ENCODE results near the gene TPST2. TPM values are rescaled to one million over a fixed set of nuclear protein-coding genes. Genes with fewer than 3 reads are reported as not detected.

TPST2 gene
- total and polyA plus RNA-seq, 2 of the 4 experiments (the other 2 are of a cell fraction), result 42.5 to 63.6 TPM

DNA sequence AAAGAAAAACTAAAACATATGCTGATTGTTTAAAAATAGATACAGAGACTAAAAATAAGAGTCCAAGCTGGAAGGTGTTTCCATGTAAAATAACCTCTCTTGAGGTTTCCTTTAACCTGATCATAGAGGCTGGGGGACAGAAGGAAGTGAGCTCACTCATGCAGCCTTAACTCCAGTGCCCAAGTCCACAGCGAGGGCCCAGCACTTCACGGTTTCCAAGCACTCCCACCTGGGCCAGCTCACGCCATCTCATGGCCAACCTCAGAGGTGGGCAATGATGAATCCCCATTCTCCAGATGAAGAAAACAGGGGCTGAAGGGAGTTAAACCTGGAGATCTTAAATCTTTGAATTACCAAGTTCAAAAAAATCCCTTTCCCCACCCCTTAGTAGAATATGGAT lies 62.8 kb downstream of the TPST2 start:
- Histone ChIP-seq H2AFZ (replicated peaks; ENCODE audit: low read length, poor library complexity) (no peak overlapping the region), H3K4ac (ENCODE audit: low read depth, low read length) (no peak overlapping the region), H3K4me1 (ENCODE audit: control insufficient read depth, insufficient read depth, low read length) (no peaks in the 10 kb centered on the region), H3K56ac (ENCODE audit: extremely low read depth, insufficient read depth, low read length) (no peak overlapping the region), H2BK15ac (ENCODE audit: low read depth, low read length) (no peak overlapping the region), H3K4me3 (ENCODE audit: insufficient read depth, low read depth, low read length) (no peak overlapping the region), H3K79me1 (ENCODE audit: low read depth in 1 of 2, low read length in 2 of 2) (peaks cover 0 to 11% of the 10 kb centered on the region in 2 experiments; a peak in 2 of 4 replicates), H2AK5ac (ENCODE audit: low read depth, low read length) (no peak overlapping the region), H3K9me3 (ENCODE audit: control insufficient read depth, insufficient read depth, low read length) (no peaks in the 10 kb centered on the region), H3K9ac (ENCODE audit: low read depth, low read length) (no peak overlapping the region), H3K27me3 (ENCODE audit: control insufficient read depth, insufficient read depth, low read length) (no peaks in the 10 kb centered on the region), H3K27ac (ENCODE audit: insufficient read depth, low read length) (no peak overlapping the region), H2BK120ac (ENCODE audit: low read depth, low read length) (no peak overlapping the region), H4K20me1 (ENCODE audit: insufficient read depth, low read length) (no peaks in the 10 kb centered on the region), H2AK9ac (replicated peaks; ENCODE audit: low read depth, low read length, poor library complexity) (no peak overlapping the region), H4K5ac (ENCODE audit: low read depth, low read length) (no peak overlapping the region), H2BK5ac (ENCODE audit: low read depth, low read length, poor library complexity, severe bottlenecking) (no peak overlapping the region), H3K9me1 (ENCODE audit: insufficient read depth, low read length) (peaks cover 3% of the 10 kb centered on the region; the same call in 1 of the 2 replicates), H3K18ac (ENCODE audit: low read depth, low read length) (no peak overlapping the region), H3K4me2 (ENCODE audit: low read depth, low read length) (no peak overlapping the region), H3K36me3 (ENCODE audit: control insufficient read depth, insufficient read depth, low read length) (peaks cover 21% of the 10 kb centered on the region), H2BK20ac (ENCODE audit: low read depth, low read length) (no peak overlapping the region), H4K8ac (ENCODE audit: low read depth in 2 of 2, low read length in 2 of 2) (no peak overlapping the region), H4K91ac (ENCODE audit: insufficient read depth, low read depth, low read length) (no peak overlapping the region), H3K14ac (replicated peaks; ENCODE audit: low read depth, low read length) (no peak overlapping the region), H3K23ac (ENCODE audit: low read depth, low read length) (no peak overlapping the region)
- no peak for DNase-seq
- WGBS, 2 experiments (ENCODE audit: extremely low coverage in 2 of 2, insufficient read length in 1 of 2), result no CpG with 5 or more reads among the region's 3 CpGs
- ATAC-seq (ENCODE audit: low read depth), result no peak
- no TSS peak for BruUV-seq (replicated peaks)
- in situ Hi-C loops (cut with MboI; ENCODE audit: low sequenced_read_pairs), result no loop called here
- POLR2A ChIA-PET (ENCODE audit: unreplicated experiment), result no interaction called here
- TF ChIP-seq BHLHE40 (IDR thresholded peaks at IDR 0.05; ENCODE audit: low read depth, low read length) (no peak), SMC3 (IDR thresholded peaks at IDR 0.05; ENCODE audit: low read depth, low read length) (no peak), FOS (IDR thresholded peaks at IDR 0.05; ENCODE audit: low read depth, low read length) (no peak), RFX5 (IDR thresholded peaks at IDR 0.05; ENCODE audit: low read depth, low read length) (no peak), CHD1 (IDR thresholded peaks at IDR 0.05; ENCODE audit: low read depth, low read length) (no peak), POLR2A (IDR thresholded peaks at IDR 0.05; ENCODE audit: low read depth, low read length) (no peak), MAZ (IDR thresholded peaks at IDR 0.05; ENCODE audit: borderline replicate concordance, low read depth, low read length) (no peak), RAD21 (IDR thresholded peaks at IDR 0.05; ENCODE audit: low read length) (no peak), RCOR1 (IDR thresholded peaks at IDR 0.05; ENCODE audit: insufficient replicate concordance, low read length) (no peak), MXI1 (IDR thresholded peaks at IDR 0.05; ENCODE audit: borderline replicate concordance, low read depth, low read length) (no peak), NFE2L2 (IDR thresholded peaks at IDR 0.05; ENCODE audit: low read depth, low read length) (no peak), MAFK (IDR thresholded peaks at IDR 0.05; ENCODE audit: low read depth, low read length) (no peak), CEBPB (IDR thresholded peaks at IDR 0.05; ENCODE audit: low read depth, low read length) (no peak)
- TF ChIP-seq, protein P1, sequence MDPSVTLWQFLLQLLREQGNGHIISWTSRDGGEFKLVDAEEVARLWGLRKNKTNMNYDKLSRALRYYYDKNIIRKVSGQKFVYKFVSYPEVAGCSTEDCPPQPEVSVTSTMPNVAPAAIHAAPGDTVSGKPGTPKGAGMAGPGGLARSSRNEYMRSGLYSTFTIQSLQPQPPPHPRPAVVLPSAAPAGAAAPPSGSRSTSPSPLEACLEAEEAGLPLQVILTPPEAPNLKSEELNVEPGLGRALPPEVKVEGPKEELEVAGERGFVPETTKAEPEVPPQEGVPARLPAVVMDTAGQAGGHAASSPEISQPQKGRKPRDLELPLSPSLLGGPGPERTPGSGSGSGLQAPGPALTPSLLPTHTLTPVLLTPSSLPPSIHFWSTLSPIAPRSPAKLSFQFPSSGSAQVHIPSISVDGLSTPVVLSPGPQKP (IDR thresholded peaks at IDR 0.05; ENCODE audit: borderline replicate concordance, low read depth, low read length), result no peak
- TF ChIP-seq, protein P2, sequence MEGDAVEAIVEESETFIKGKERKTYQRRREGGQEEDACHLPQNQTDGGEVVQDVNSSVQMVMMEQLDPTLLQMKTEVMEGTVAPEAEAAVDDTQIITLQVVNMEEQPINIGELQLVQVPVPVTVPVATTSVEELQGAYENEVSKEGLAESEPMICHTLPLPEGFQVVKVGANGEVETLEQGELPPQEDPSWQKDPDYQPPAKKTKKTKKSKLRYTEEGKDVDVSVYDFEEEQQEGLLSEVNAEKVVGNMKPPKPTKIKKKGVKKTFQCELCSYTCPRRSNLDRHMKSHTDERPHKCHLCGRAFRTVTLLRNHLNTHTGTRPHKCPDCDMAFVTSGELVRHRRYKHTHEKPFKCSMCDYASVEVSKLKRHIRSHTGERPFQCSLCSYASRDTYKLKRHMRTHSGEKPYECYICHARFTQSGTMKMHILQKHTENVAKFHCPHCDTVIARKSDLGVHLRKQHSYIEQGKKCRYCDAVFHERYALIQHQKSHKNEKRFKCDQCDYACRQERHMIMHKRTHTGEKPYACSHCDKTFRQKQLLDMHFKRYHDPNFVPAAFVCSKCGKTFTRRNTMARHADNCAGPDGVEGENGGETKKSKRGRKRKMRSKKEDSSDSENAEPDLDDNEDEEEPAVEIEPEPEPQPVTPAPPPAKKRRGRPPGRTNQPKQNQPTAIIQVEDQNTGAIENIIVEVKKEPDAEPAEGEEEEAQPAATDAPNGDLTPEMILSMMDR (conservative IDR thresholded peaks at IDR 0.05; ENCODE audit: low read depth, low read length), result no peak
- TF ChIP-seq, protein P3, sequence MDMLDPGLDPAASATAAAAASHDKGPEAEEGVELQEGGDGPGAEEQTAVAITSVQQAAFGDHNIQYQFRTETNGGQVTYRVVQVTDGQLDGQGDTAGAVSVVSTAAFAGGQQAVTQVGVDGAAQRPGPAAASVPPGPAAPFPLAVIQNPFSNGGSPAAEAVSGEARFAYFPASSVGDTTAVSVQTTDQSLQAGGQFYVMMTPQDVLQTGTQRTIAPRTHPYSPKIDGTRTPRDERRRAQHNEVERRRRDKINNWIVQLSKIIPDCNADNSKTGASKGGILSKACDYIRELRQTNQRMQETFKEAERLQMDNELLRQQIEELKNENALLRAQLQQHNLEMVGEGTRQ (IDR thresholded peaks at IDR 0.05; ENCODE audit: low read depth, low read length), result no peak
- dilution Hi-C loops (cut with HindIII; ENCODE audit: low sequenced_read_pairs, unreplicated experiment), result no loop called here
- intact Hi-C loops (cut with micrococcal nuclease), result no loop called here
- CTCF ChIA-PET, result no interaction called here
